Ascending aorta (tissue), 2 donors: ENCODE results near the gene ZC3H7B. TPM values are rescaled to one million over a fixed set of nuclear protein-coding genes. Genes with fewer than 3 reads are reported as not detected.

Source experiments
- DNase-seq, 2 donors: peaks; one replicate each; pipeline ENCODE4 v3.0.0-alpha.2; 2019; ENCODE audit warnings: low spot score in 2 of 2
- H3K27ac ChIP-seq, 2 donors: fragments of 200-600 bp; sonication (generic); one replicate each; pipeline ENCODE4 v1.5.1; 2016 to 2017; ENCODE audit warnings: mild to moderate bottlenecking in 1 of 2
- H3K27me3 ChIP-seq: fragments of 200-600 bp; sonication (generic); one replicate; pipeline ENCODE4 v1.5.1; 2017
- H3K36me3 ChIP-seq, 2 donors: fragments of 200-600 bp; sonication (generic); one replicate each; pipeline ENCODE4 v1.5.1; 2016
- H3K4me1 ChIP-seq, 2 donors: fragments of 200-600 bp; sonication (generic); one replicate each; pipeline ENCODE4 v1.5.1; 2016 to 2017; ENCODE audit warnings: mild to moderate bottlenecking in 1 of 2
- H3K4me3 ChIP-seq, 2 donors: fragments of 200-600 bp; sonication (generic); one replicate each; pipeline ENCODE4 v1.5.1; 2016 to 2017; ENCODE audit warnings: mild to moderate bottlenecking in 1 of 2
- H3K9me3 ChIP-seq, 2 donors: fragments of 200-600 bp; sonication (generic); one replicate each; pipeline ENCODE4 v1.5.1; 2016
- CTCF ChIP-seq, 3 experiments: fragments of 200-600 bp in 2 of 3; fragments of 450-650 bp in 1 of 3; sonication (generic) in 2 of 3; IDR thresholded peaks; one replicate each; pipeline ENCODE4 v1.5.1; 2016 to 2019; ENCODE audit warnings: antibody characterized with exemption in 3 of 3, mild to moderate bottlenecking in 1 of 3, moderate library complexity in 1 of 3
- intact Hi-C: fragments of 100-400 bp; cut with DNase I; formaldehyde crosslinking; loops from one replicate; pipeline ENCODE4 v1.15.1; 2023
- total RNA-seq: library from RNA; depleted of rRNA; stranded (reverse); fragments of >200 nt; gene quantifications from one replicate; pipeline ENCODE4 v1.1.0, GENCODE V29; 2016

ZC3H7B gene
- total RNA-seq, 1 donor from 2014 or later, result 54.9 TPM

- H3K27me3 ChIP-seq, result no peaks in the 10 kb centered on the region
- intact Hi-C loops, result no loop called here
- no peak overlapping the region for H3K27ac ChIP-seq
- TF ChIP-seq CTCF (IDR thresholded peaks at IDR 0.05), result no peak
- H3K36me3 ChIP-seq, result peaks cover 62 to 85% of the 10 kb centered on the region in 2 donors
- no peaks in the 10 kb centered on the region for H3K4me1 ChIP-seq
- no peak overlapping the region for H3K4me3 ChIP-seq
- DNase-seq, result no peak
- no peaks in the 10 kb centered on the region for H3K9me3 ChIP-seq
Measured at GRCh38 chr22:41267958-41268357, 33.4 kb upstream of the ZC3H7B start.

- Histone ChIP-seq H3K4me1 (no peaks in the 10 kb centered on the region), H3K36me3 (peaks cover 67 to 83% of the 10 kb centered on the region in 2 donors), H3K4me3 (no peak overlapping the region), H3K27me3 (no peaks in the 10 kb centered on the region), H3K27ac (no peak overlapping the region), H3K9me3 (no peaks in the 10 kb centered on the region)
- no peak for DNase-seq
- intact Hi-C loops, result no loop called here
- no peak for TF ChIP-seq CTCF (IDR thresholded peaks at IDR 0.05)
Measured at GRCh38 chr22:41271787-41272186, 29.5 kb upstream of the ZC3H7B start.

- no peaks in the 10 kb centered on the region for H3K9me3 ChIP-seq
- no peak for DNase-seq
- no peaks in the 10 kb centered on the region for H3K4me1 ChIP-seq
- intact Hi-C loops, result no loop called here
- no peak overlapping the region for H3K4me3 ChIP-seq
- no peak overlapping the region for H3K27ac ChIP-seq
- H3K36me3 ChIP-seq, result peaks cover 60 to 78% of the 10 kb centered on the region in 2 donors
- TF ChIP-seq CTCF (IDR thresholded peaks at IDR 0.05), result no peak
- no peaks in the 10 kb centered on the region for H3K27me3 ChIP-seq
Measured at GRCh38 chr22:41273128-41273527, 28.2 kb upstream of the ZC3H7B start.

- Histone ChIP-seq H3K9me3 (no peaks in the 10 kb centered on the region), H3K27me3 (no peaks in the 10 kb centered on the region), H3K4me1 (no peaks in the 10 kb centered on the region), H3K36me3 (peaks cover 48 to 75% of the 10 kb centered on the region in 2 donors), H3K27ac (no peak overlapping the region), H3K4me3 (no peak overlapping the region)
- intact Hi-C loops, result no loop called here
- DNase-seq, result no peak
- TF ChIP-seq CTCF (IDR thresholded peaks at IDR 0.05), result no peak
Measured at GRCh38 chr22:41274856-41275255, 26.5 kb upstream of the ZC3H7B start.

- no peak for DNase-seq
- intact Hi-C loops, result no loop called here
- peaks cover 28 to 44% of the 10 kb centered on the region in 2 donors for H3K36me3 ChIP-seq
- H3K4me3 ChIP-seq, result no peak overlapping the region
- H3K4me1 ChIP-seq, result peaks cover 0 to 5% of the 10 kb centered on the region in 2 donors
- H3K27ac ChIP-seq, result no peak overlapping the region
- TF ChIP-seq CTCF (IDR thresholded peaks at IDR 0.05), result no peak
- H3K27me3 ChIP-seq, result no peaks in the 10 kb centered on the region
- H3K9me3 ChIP-seq, result no peaks in the 10 kb centered on the region
Measured at GRCh38 chr22:41280065-41280464, 21.3 kb upstream of the ZC3H7B start.

- TF ChIP-seq CTCF (IDR thresholded peaks at IDR 0.05), result no peak
- no peak overlapping the region for H3K27ac ChIP-seq
Measured at GRCh38 chr22:41280854-41281253, 20.5 kb upstream of the ZC3H7B start.

More at GRCh38 chr22:41280854-41281253, 20.5 kb upstream of the ZC3H7B start:
- DNase-seq, result no peak
- H3K27me3 ChIP-seq, result no peaks in the 10 kb centered on the region
- peaks cover 25 to 36% of the 10 kb centered on the region in 2 donors for H3K36me3 ChIP-seq
- H3K9me3 ChIP-seq, result no peaks in the 10 kb centered on the region
- H3K4me3 ChIP-seq, result no peak overlapping the region
- intact Hi-C loops, result no loop called here
- H3K4me1 ChIP-seq, result peaks cover 3 to 8% of the 10 kb centered on the region in 2 donors
